Measurements from ENCODE around the gene SLC29A1.
A peak's percentile ranks its signal among the peaks of the same experiment; 100 is the strongest.

Gene SLC29A1

GRCh38 chr6:44234101-44235025, 11.0 kb downstream of the SLC29A1 start:
- TF ChIP-seq Cebpa-rat (IDR thresholded peaks at IDR 0.05): no peak
- H3K4me2 ChIP-seq: peak overlapping the region; percentile 31 to 80 (median 52); a peak in 16 of 22 replicates
- no peak overlapping the region for H3K4me3 ChIP-seq
- peaks cover 41 to 63% (median 52%) of the 10 kb centered on the region in 10 experiments for H3K4me1 ChIP-seq
- H3K36me3 ChIP-seq: peaks cover 10 to 65% (median 37%) of the 10 kb centered on the region in 11 experiments; a peak in 21 of 22 replicates
- H3K27me3 ChIP-seq: no peaks in the 10 kb centered on the region
- peaks cover 0 to 14% (median 0%) of the 10 kb centered on the region in 11 experiments; a peak in 2 of 22 replicates for H4K20me1 ChIP-seq
- no peaks in the 10 kb centered on the region for H3K9me3 ChIP-seq (replicated peaks in 1 of 11)
- peak overlapping the region in 9 of 11 experiments; percentile 21 to 79 (median 67); a peak in 15 of 22 replicates for H3K27ac ChIP-seq
- H3K9ac ChIP-seq: peak overlapping the region in 9 of 11 experiments; percentile 13 to 67 (median 42); a peak in 12 of 22 replicates

GRCh38 chr6:44235269-44235668, 11.9 kb downstream of the SLC29A1 start:
- Histone ChIP-seq H3K9ac (peak overlapping the region in 5 of 11 experiments; percentile 13 to 42 (median 25); a peak in 4 of 22 replicates), H3K27ac (peak overlapping the region in 1 of 11 experiments; percentile 13; a peak in 2 of 22 replicates), H3K36me3 (peaks cover 10 to 55% (median 30%) of the 10 kb centered on the region in 11 experiments; a peak in 21 of 22 replicates), H3K9me3 (replicated peaks in 1 of 11) (no peaks in the 10 kb centered on the region), H3K27me3 (no peaks in the 10 kb centered on the region), H4K20me1 (peaks cover 0 to 14% (median 0%) of the 10 kb centered on the region in 11 experiments; a peak in 2 of 22 replicates), H3K4me1 (peaks cover 41 to 63% (median 52%) of the 10 kb centered on the region in 10 experiments), H3K4me2 (peak overlapping the region in 5 of 11 experiments; percentile 35 to 80 (median 75); a peak in 5 of 22 replicates), H3K4me3 (no peak overlapping the region)
- TF ChIP-seq Cebpa-rat (IDR thresholded peaks at IDR 0.05): no peak

GRCh38 chr6:44235891-44236516, 12.6 kb downstream of the SLC29A1 start:
- H3K9me3 ChIP-seq (replicated peaks in 1 of 11): no peaks in the 10 kb centered on the region
- H3K36me3 ChIP-seq: peaks cover 8 to 48% (median 23%) of the 10 kb centered on the region in 11 experiments; a peak in 20 of 22 replicates
- no peak overlapping the region for H3K9ac ChIP-seq
- no peak overlapping the region for H3K4me3 ChIP-seq
- no peaks in the 10 kb centered on the region for H3K27me3 ChIP-seq
- peaks cover 41 to 63% (median 52%) of the 10 kb centered on the region in 10 experiments for H3K4me1 ChIP-seq
- H3K27ac ChIP-seq: no peak overlapping the region
- H3K4me2 ChIP-seq: no peak overlapping the region
- TF ChIP-seq Cebpa-rat (IDR thresholded peaks at IDR 0.05): no peak
- H4K20me1 ChIP-seq: peaks cover 0 to 14% (median 0%) of the 10 kb centered on the region in 11 experiments; a peak in 1 of 22 replicates

- Histone ChIP-seq H3K27ac (peak overlapping the region; percentile 60 to 88 (median 74); a peak in 21 of 22 replicates), H4K20me1 (peaks cover 0 to 9% (median 0%) of the 10 kb centered on the region in 11 experiments; a peak in 1 of 22 replicates), H3K27me3 (no peaks in the 10 kb centered on the region), H3K9me3 (replicated peaks in 1 of 11) (no peaks in the 10 kb centered on the region), H3K36me3 (peaks cover 5 to 36% (median 11%) of the 10 kb centered on the region in 11 experiments; a peak in 20 of 22 replicates), H3K9ac (peak overlapping the region; percentile 68 to 85 (median 79)), H3K4me1 (peaks cover 37 to 52% (median 45%) of the 10 kb centered on the region in 10 experiments), H3K4me3 (peak overlapping the region; percentile 51 to 77 (median 64)), H3K4me2 (peak overlapping the region; percentile 79 to 91 (median 87))
- no peak for TF ChIP-seq Cebpa-rat (IDR thresholded peaks at IDR 0.05)
Measured at GRCh38 chr6:44237021-44237812, 13.8 kb downstream of the SLC29A1 start.

- Histone ChIP-seq H3K27ac (peak overlapping the region; percentile 60 to 88 (median 74); a peak in 21 of 22 replicates), H3K4me3 (peak overlapping the region; percentile 51 to 77 (median 64))
- TF ChIP-seq Cebpa-rat (IDR thresholded peaks at IDR 0.05): no peak
Measured at GRCh38 chr6:44237813-44238433, 14.5 kb downstream of the SLC29A1 start.

GRCh38 chr6:44238687-44239350, 15.4 kb downstream of the SLC29A1 start:
- no peak for TF ChIP-seq Cebpa-rat (IDR thresholded peaks at IDR 0.05)
- H3K9me3 ChIP-seq (replicated peaks in 1 of 11): no peaks in the 10 kb centered on the region
- peaks cover 0 to 21% (median 0%) of the 10 kb centered on the region in 11 experiments; a peak in 6 of 22 replicates for H3K36me3 ChIP-seq
- H3K9ac ChIP-seq: peak overlapping the region in 2 of 11 experiments; percentile 79 to 82; a peak in 2 of 22 replicates
- no peak overlapping the region for H3K4me3 ChIP-seq
- no peak overlapping the region for H3K27ac ChIP-seq
- H3K4me2 ChIP-seq: peak overlapping the region in 6 of 11 experiments; percentile 82 to 91 (median 88); a peak in 9 of 22 replicates
- peaks cover 21 to 36% (median 30%) of the 10 kb centered on the region in 10 experiments for H3K4me1 ChIP-seq
- peaks cover 0 to 3% (median 0%) of the 10 kb centered on the region in 11 experiments; a peak in 1 of 22 replicates for H4K20me1 ChIP-seq
- no peaks in the 10 kb centered on the region for H3K27me3 ChIP-seq

More at GRCh38 chr6:44237813-44238433, 14.5 kb downstream of the SLC29A1 start:
- H3K9me3 ChIP-seq (replicated peaks in 1 of 11): no peaks in the 10 kb centered on the region
- H3K9ac ChIP-seq: peak overlapping the region; percentile 68 to 85 (median 79)
- peaks cover 0 to 8% (median 0%) of the 10 kb centered on the region in 11 experiments; a peak in 1 of 22 replicates for H4K20me1 ChIP-seq
- no peaks in the 10 kb centered on the region for H3K27me3 ChIP-seq
- H3K4me2 ChIP-seq: peak overlapping the region; percentile 79 to 91 (median 87)
- peaks cover 0 to 29% (median 4%) of the 10 kb centered on the region in 11 experiments; a peak in 11 of 22 replicates for H3K36me3 ChIP-seq
- peaks cover 30 to 44% (median 39%) of the 10 kb centered on the region in 10 experiments for H3K4me1 ChIP-seq

GRCh38 chr6:44243345-44243744, 19.9 kb downstream of the SLC29A1 start:
- no peak overlapping the region for H3K4me3 ChIP-seq
- H3K4me1 ChIP-seq: peaks cover 10 to 17% (median 14%) of the 10 kb centered on the region in 10 experiments
- H3K36me3 ChIP-seq: peaks cover 2 to 9% (median 8%) of the 10 kb centered on the region in 11 experiments; a peak in 20 of 22 replicates
- H3K9me3 ChIP-seq (replicated peaks in 1 of 11): no peaks in the 10 kb centered on the region; a peak in 2 of 22 replicates
- TF ChIP-seq Cebpa-rat (IDR thresholded peaks at IDR 0.05): no peak
- no peak overlapping the region for H3K4me2 ChIP-seq
- peaks cover 12 to 14% (median 13%) of the 10 kb centered on the region in 11 experiments for H4K20me1 ChIP-seq
- no peak overlapping the region for H3K9ac ChIP-seq
- H3K27me3 ChIP-seq: no peaks in the 10 kb centered on the region
- H3K27ac ChIP-seq: no peak overlapping the region

Data from BLaER1 treated with 17β-estradiol and CSF1 and Interleukin-3, amounts not matched to agents 10 nM and 100 nM (cell line).